Adrenal gland (tissue), 12 donors: ENCODE results near the gene HYAL2. TPM values are rescaled to one million over a fixed set of nuclear protein-coding genes. Genes with fewer than 3 reads are reported as not detected.

Experiments
- DNase-seq, 7 donors: peaks; one replicate each; pipeline ENCODE4 v3.0.0-alpha.2; 2019 to 2020
- H3K27ac ChIP-seq, 5 donors: fragments of 200-600 bp; sonication (generic) in 4 of 5; 1 replicate in 3 of 5; 2 replicates in 2 of 5; pipeline versions ENCODE4 v1.5.1 to v1.8.0; 2016 to 2020; ENCODE audit warnings: mild to moderate bottlenecking in 1 of 5
- H3K27me3 ChIP-seq: fragments of 200-600 bp; 2 replicates; pipeline ENCODE4 v1.8.0; 2021
- H3K36me3 ChIP-seq, 2 donors: fragments of 200-600 bp; replicated peaks in 1 of 2; 1 replicate in 1 of 2; 2 replicates in 1 of 2; pipeline versions ENCODE4 v1.5.1 to v1.8.0; 2018 to 2022
- H3K4me1 ChIP-seq, 2 donors: fragments of 200-600 bp; replicated peaks in 1 of 2; 1 replicate in 1 of 2; 2 replicates in 1 of 2; pipeline versions ENCODE4 v1.5.1 to v1.8.0; 2018 to 2021
- H3K4me3 ChIP-seq, 4 donors: fragments of 200-600 bp; sonication (generic) in 3 of 4; one replicate each; pipeline ENCODE4 v1.5.1; 2016 to 2018
- H3K9me3 ChIP-seq, 3 donors: fragments of 200-600 bp; sonication (generic) in 1 of 3; replicated peaks in 1 of 3; 1 replicate in 2 of 3; 2 replicates in 1 of 3; pipeline versions ENCODE4 v1.5.1 to v1.8.0; 2016 to 2021
- CTCF ChIP-seq, 6 experiments: fragments of 450-650 bp in 4 of 6; fragments of 200-600 bp in 2 of 6; sonication (generic) in 1 of 6; IDR thresholded peaks; 1 replicate in 5 of 6; 2 replicates in 1 of 6; pipeline versions ENCODE4 v1.5.1 to v1.8.0; 2016 to 2021; ENCODE audit warnings: antibody characterized with exemption in 6 of 6, mild to moderate bottlenecking in 2 of 6, moderate library complexity in 1 of 6
- POLR2A ChIP-seq, 2 donors: fragments of 450-650 bp; IDR thresholded peaks; one replicate each; pipeline ENCODE4 v1.6.1; 2017; ENCODE audit warnings: antibody characterized with exemption in 2 of 2, mild to moderate bottlenecking in 2 of 2, moderate library complexity in 1 of 2
- WGBS, 4 donors: extraction: QIAGEN DNeasy Blood & Tissue Kit in 2 of 4; methylation state at CpG; one replicate each; pipeline versions ENCODE4 v1.1.5 to v1.1.7; 2013 to 2017; 5-methylcytosine and 5-hydroxymethylcytosine counted together
- intact Hi-C, 2 donors: fragments of 100-400 bp; cut with DNase I; formaldehyde crosslinking; loops; one replicate each; pipeline versions ENCODE4 v1.14.1 to v1.15.0; 2022 to 2023
- polyA plus RNA-seq, 3 donors: library from polyadenylated mRNA; stranded (reverse); fragments of 200-250 nt in 2 of 3; fragments of 350-450 nt in 1 of 3; fragmentation: Illumina TruSeq in 1 of 3; extraction: RNeasy Lipid Tissue Mini Kit (QIAGEN cat#74804) in 1 of 3; gene quantifications; one replicate each; pipeline ENCODE4 v1.2.3, GENCODE V29; 2013 to 2014
- total RNA-seq, 9 donors: library from RNA; depleted of rRNA in 4 of 9; stranded (reverse); fragments of >200 nt in 4 of 9; fragments of 120-200 nt in 1 of 9; fragmentation: NEBNext Ultra II Directional in 1 of 9; extraction: Animal tissue kit (Norgen Biotek cat#: 25700) in 1 of 9; gene quantifications; one replicate each; pipeline versions ENCODE4 v1.1.0 to v1.2.4, GENCODE V29; 2013 to 2023
- donor health status: healthy with polysubstance abuse.
- donor health status: Bipolar disorder and iron deficiency.
- donor health status: DM: yes; HTN: yes; CAD: no.
- donor health status: DM: no; HTN: no; CAD: no.
- donor health status: DM: no; HTN: no; CAD: no.
- donor health status: DM: yes; HTN: yes; CAD: no.

The HYAL2 gene
- total and polyA plus RNA-seq, 12 donors = 28.0 to 186 (median 99.8) TPM

GRCh38 chr3:50338965-50339364 lies 16.4 kb upstream of the HYAL2 start:
- Histone ChIP-seq H3K9me3 (no peaks in the 10 kb centered on the region), H3K4me1 (peaks cover 21 to 42% of the 10 kb centered on the region in 2 donors), H3K36me3 (no peaks in the 10 kb centered on the region), H3K27ac (peak overlapping the region in 4 of 5 donors; percentile 87 to 98 (median 94)), H3K27me3 (no peaks in the 10 kb centered on the region), H3K4me3 (no peak overlapping the region)
- TF ChIP-seq POLR2A (IDR thresholded peaks at IDR 0.05) (no peak), CTCF (IDR thresholded peaks at IDR 0.05) (no peak)
- DNase-seq = no peak
- 58 to 71% (median 67%) methylated on average over 5 of the region's 5 CpGs for WGBS, 4 donors
- intact Hi-C loops = no loop called here

- H3K36me3 ChIP-seq = peaks cover 0 to 2% of the 10 kb centered on the region in 2 donors
- H3K4me1 ChIP-seq = peaks cover 29 to 52% of the 10 kb centered on the region in 2 donors
- intact Hi-C loops = no loop called here
- no peaks in the 10 kb centered on the region for H3K27me3 ChIP-seq
- peak; percentile 99 to 100 (median 100) for DNase-seq
- WGBS, 4 donors = 0 to 1% (median 0%) methylated on average over 23 to 79 of the region's 79 CpGs; no CpG with 5 or more reads in 1 of the 4 donors
- peak overlapping the region; percentile 30 to 68 (median 58) for H3K4me3 ChIP-seq
- peak overlapping the region; percentile 87 to 98 (median 93) for H3K27ac ChIP-seq
- no peaks in the 10 kb centered on the region for H3K9me3 ChIP-seq
- TF ChIP-seq POLR2A (IDR thresholded peaks at IDR 0.05) = peak; percentile 68 to 96
- TF ChIP-seq CTCF (IDR thresholded peaks at IDR 0.05) = no peak
These were observed 14.8 kb upstream of the HYAL2 start for GRCh38 chr3:50337175-50337861.

GRCh38 chr3:50336452-50337174 lies 14.1 kb upstream of the HYAL2 start:
- Histone ChIP-seq H3K9me3 (no peaks in the 10 kb centered on the region), H3K4me3 (peak overlapping the region; percentile 27 to 68 (median 58)), H3K4me1 (peaks cover 29 to 52% of the 10 kb centered on the region in 2 donors), H3K27me3 (no peaks in the 10 kb centered on the region), H3K36me3 (peaks cover 0 to 9% of the 10 kb centered on the region in 2 donors), H3K27ac (peak overlapping the region; percentile 87 to 98 (median 93))
- TF ChIP-seq CTCF (IDR thresholded peaks at IDR 0.05) (peak in 1 of 6 experiments; percentile 16), POLR2A (IDR thresholded peaks at IDR 0.05) (no peak)
- DNase-seq = no peak
- 1 to 2% (median 1%) methylated on average over 9 to 31 of the region's 31 CpGs for WGBS, 4 donors
- intact Hi-C loops = no loop called here

GRCh38 chr3:50334339-50335075 lies 12.0 kb upstream of the HYAL2 start:
- peak overlapping the region in 4 of 5 donors; percentile 22 to 98 (median 58) for H3K27ac ChIP-seq
- TF ChIP-seq POLR2A (IDR thresholded peaks at IDR 0.05) (no peak), CTCF (IDR thresholded peaks at IDR 0.05) (no peak)
- H3K4me1 ChIP-seq = peaks cover 29 to 52% of the 10 kb centered on the region in 2 donors
- no peaks in the 10 kb centered on the region for H3K9me3 ChIP-seq
- intact Hi-C loops = loop anchor here in 1 of 2 donors (5.0 kb wide), 1 partner anchor 47 kb away; no protein-coding TSS in a partner anchor
- H3K36me3 ChIP-seq = peaks cover 0 to 30% of the 10 kb centered on the region in 2 donors
- H3K27me3 ChIP-seq = no peaks in the 10 kb centered on the region
- no peak for DNase-seq
- H3K4me3 ChIP-seq = no peak overlapping the region
- WGBS, 4 donors = 70 to 78% (median 74%) methylated on average over 5 of the region's 5 CpGs
